NCI-H2107 treated with DMSO at 0.1 percent for 48 hours (cell line): ENCODE measurements around the gene PCSK9.

Experiments
- DNase-seq: peaks from one replicate; lab custom pipeline; 2025; ENCODE audit not compliant: unreplicated experiment; lab: John Stamatoyannopoulos, UW

Gene PCSK9

GRCh38 chr1:55039342-55040082 lies at the start of gene PCSK9:
Gene PCSK9, plus strand, starts transcription at chr1:55039548. Its CDS starts 290 bp downstream, at chr1:55039838.
- peak; percentile 32 for DNase-seq

GRCh38 chr1:54989968-54990810 lies 49.2 kb upstream of the PCSK9 start:
- DNase-seq: no peak

DNA sequence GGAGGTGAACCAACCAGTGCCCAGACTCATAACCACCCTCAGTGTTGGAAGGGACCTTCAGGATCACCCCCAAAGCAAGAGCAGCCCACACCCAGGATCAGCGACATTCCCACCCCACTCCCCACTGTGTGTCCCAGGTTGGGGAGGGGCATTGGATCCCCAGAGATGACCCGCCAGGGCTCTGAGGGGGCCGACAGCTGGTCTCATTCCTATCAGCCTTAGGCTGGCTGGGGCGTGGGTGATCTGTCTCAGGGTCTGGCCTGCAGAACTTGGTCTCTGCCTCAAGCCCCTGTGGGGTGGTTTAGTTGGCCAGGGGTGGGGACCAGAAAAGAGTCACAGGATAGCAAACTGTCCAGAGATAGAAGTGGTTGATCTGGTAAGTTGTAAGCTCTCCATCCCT lies 48.4 kb upstream of the PCSK9 start:
- DNase-seq: no peak

DNA sequence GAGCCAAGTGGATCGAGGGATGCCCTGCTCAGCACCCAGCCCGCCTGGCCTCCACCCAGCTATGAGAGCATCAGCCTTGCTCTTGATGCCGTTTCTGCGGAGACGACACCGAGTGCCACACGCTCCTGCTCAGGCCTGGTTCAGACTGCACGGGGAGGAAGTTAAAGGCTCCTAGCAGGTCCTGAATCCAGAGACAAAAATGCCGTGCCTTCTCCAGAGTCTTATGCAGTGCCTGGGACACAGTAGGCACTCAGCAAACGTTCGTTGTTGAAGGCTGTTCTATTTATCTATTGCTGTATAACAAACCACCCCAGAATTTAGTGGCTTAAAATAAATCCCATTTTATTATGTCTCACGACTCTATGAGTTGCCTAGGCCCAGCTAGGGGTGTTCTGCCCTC lies 47.4 kb upstream of the PCSK9 start:
- no peak for DNase-seq

DNA sequence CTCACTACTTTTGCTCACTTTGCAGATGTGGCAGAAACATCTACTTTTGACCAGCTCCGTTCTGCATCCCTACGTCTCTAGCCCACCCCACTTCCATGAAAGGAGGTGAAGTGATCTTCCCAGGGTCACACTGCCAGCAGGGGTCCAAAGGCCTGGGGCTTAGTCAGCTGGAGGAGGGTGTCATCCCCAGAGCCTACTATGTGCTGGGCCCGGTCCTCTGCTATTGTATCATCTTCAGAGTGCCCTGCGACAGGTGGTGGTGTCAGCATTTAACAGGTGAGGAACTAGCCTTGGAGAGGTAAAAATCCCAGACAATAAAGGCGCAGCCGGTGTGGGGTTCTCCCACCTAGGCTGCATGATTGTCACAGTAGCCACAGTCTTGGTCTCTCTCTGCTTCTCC lies 46.2 kb upstream of the PCSK9 start:
- DNase-seq: no peak

GRCh38 chr1:54994355-54994990 lies 44.9 kb upstream of the PCSK9 start:
- DNase-seq: no peak

DNA sequence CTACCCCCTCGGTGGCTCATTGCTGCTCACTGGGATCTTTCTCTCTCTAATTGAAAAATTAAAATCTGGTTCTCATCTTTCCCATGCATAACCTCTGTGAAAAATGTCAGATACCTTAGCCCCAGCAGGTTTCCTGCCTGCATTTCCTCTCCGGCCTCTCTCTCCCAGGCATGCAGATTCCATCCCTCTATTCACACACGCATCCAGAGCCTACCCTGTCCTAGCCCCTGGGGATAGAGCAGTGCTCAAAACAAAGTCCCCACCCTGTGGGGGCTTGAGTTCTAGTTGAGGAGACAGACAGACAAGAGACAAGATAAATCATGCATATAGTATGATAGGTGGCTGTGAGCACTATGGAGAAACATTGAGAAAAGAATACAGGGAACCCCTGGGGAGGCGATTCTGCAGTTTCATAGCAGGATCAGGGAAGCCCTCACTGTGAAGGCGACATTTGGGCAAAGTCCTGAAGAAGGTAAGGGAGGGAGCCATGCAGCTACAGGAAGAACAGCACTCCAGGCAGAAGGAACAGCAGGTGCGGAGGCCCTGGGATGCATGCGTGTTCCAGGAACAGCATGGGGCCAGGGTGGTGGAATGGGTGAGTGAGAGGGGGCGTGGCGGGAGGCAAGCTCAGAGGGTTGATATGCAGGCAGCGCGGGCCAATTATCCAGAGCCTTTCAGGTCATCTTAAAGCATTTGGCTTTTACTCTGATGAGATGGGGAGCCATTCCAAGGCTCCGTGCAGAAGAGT lies 44.2 kb upstream of the PCSK9 start:
- no peak for DNase-seq

GRCh38 chr1:54995835-54996234 lies 43.5 kb upstream of the PCSK9 start:
- no peak for DNase-seq

DNA sequence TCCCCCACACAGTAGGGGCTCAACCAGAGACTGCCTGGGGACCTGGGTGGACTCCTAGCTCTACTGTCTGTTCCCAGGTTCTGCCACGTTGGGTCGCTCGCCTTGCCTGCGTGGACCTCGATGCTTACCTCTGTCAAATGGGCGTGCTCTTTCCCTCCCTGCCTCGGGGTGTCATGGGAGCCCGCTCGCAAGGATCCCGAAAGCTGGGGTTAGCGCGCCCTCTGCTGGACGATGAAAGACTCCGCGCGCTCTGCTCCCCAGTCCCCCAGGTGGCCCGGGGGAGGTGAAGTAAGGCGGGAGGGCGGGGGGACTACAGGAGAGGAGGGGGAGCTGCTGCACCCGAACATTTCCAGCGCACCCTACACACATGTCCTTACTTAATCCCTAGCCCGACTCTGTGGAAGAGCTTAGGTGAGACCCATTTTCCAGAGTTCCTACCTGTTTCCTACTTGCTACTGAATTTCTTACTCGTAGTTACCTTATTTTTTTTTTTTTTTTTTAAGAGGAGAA lies 42.9 kb upstream of the PCSK9 start:
- DNase-seq: peak; percentile 41

- no peak for DNase-seq
These were observed 42.3 kb upstream of the PCSK9 start for GRCh38 chr1:54996869-54997710.

- no peak for DNase-seq
These were observed 41.7 kb upstream of the PCSK9 start for GRCh38 chr1:54997711-54997986.

GRCh38 chr1:54998100-54998499 lies 41.2 kb upstream of the PCSK9 start:
- no peak for DNase-seq

GRCh38 chr1:54998677-54999076 lies 40.7 kb upstream of the PCSK9 start, which contains the start of gene BSND:
Gene BSND, plus strand, starts transcription at chr1:54998933. Its CDS starts 254 bp downstream, at chr1:54999187.
- peak; percentile 43 for DNase-seq

DNA sequence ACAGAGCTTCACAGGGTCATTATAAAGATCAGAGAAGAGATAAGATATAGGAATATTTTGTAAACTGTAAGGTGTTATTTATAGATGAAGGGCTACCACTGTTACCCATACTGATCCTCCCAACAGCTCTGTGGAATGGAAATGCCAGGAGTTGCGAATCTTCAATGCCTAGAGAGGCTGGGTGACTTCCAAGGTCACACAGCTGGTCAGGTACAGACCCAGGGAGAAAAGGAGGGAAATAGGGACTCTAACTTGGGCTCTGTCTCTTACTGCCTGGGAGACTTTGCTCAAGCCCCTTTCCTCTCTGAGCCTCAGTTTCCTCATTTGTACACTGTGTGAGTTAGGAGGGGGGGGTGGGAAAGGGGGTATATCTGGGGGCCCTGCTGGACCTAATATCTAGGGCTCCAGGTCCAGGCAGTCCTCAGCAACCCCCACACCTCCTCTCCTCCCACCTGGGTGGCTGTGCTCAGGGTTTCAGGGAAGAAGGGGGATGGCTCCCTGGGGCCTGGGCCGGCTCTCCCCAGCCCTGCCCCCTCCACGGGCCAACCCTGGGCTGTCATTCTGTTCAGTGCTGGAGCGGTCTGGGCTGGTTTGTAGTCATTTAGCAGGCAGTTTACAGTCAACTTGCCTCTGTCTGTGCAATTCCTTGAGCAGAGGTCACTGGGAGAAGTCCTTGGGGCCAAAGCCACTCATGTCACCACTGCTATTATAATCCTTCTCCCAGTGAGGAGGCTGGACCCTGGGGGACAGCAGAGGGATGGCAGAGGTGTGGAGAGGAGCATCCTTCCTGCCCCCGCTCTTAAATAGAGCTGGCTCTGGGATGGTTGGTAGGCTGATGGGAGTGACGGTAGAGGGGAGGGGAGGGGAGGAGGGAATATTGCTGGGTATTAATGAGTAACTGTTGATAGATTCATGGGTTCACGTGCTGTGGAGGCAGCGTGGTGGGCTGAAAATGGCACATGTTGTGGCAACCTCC lies 39.0 kb upstream of the PCSK9 start:
- no peak for DNase-seq

- no peak for DNase-seq
These were observed 38.0 kb upstream of the PCSK9 start for GRCh38 chr1:55001311-55001710.

DNA sequence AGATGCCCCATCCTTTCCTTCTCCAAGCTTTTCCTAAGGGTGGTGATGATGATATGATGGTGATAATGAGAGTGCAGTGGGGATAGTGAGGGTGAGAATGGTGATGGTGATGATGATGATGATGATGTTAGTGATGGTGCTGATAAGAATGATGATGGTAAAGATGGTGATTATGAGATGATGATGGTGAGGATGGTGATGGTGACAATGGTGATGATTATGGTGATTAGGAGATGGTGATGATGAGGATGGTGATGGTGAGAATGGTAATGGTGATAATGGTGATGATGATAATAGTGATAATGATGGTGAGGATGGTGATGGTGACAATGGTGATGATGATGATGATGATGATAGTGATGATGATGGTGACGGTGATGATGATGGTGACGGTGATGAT lies 36.7 kb upstream of the PCSK9 start:
- no peak for DNase-seq

- DNase-seq: no peak
These were observed 33.8 kb upstream of the PCSK9 start for GRCh38 chr1:55005351-55006140.

GRCh38 chr1:55006931-55007330 lies 32.4 kb upstream of the PCSK9 start:
- no peak for DNase-seq
